ENCODE data around the gene VPS37D.
"Not testable (repeated sequence)": the region's sequence is repeated elsewhere in the genome, so short reads cannot be mapped to it uniquely, and the experiment has no call there.

The VPS37D gene

DNA sequence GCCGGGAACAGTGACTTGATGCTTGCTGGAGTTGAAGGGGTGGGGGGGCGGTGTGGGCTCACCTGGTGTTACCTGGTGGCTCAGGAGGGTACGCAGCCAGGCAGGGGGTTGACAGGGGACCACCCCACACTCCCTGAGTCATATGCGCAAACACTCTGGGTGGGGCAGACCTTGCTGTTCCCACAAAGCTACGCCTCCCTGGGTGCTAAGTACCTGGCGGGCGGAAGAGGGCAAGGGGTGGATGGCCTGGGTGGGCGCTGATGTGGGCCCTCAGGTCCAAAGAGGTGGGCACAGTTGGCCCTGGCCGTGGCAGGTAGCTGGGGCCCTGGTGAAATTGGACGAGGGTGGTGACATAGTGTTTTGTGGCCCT is 37.9 kb downstream of the VPS37D start:
- no peak for DNase-seq (ENCODE audit: low read depth, low spot score)

DNA sequence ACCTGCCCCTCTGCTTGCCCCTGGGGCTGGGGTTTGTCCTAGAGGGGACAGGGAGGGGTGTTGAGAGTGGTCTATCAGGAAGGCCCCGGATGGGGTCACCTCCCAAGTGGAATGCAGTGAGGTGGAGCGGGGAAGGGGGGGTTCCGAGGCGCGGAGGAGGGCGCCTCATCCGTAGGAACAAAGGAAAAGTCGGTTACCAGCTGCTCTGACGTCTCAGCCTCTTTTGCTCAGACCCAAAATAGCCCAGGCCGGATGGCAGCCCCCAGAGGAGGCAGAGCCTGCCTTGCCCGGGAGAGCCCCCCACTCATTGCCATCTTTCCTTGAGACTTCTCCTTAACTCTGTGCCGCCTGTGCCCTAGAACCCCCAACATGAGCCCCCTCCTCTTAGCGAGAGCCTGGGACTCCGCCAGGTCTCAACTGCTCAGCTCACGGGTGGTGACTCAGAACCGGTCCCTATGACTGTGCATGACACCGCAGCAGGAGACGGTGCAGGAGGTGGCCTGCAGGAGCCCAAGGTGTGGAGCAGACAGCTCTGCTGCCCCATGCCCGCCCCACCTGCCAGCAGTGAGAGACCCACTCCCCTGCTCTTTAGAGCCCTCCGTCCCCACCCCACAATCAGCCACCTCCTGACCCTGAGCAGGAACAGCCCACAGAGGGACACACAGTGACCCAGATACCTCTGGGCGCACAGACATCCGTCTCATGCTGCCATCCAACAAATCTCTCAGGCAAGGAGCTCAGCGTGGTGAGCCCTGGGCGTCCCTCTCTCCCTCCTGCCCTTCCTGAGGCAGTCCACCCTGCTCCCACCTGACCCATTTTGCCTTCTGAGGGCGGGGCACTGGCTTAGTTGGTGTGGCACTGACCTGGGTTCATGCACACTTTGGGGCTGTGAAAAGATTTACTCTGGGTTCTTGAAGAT is 38.8 kb downstream of the VPS37D start:
- no peak for DNase-seq (ENCODE audit: low read depth, low spot score)

DNA sequence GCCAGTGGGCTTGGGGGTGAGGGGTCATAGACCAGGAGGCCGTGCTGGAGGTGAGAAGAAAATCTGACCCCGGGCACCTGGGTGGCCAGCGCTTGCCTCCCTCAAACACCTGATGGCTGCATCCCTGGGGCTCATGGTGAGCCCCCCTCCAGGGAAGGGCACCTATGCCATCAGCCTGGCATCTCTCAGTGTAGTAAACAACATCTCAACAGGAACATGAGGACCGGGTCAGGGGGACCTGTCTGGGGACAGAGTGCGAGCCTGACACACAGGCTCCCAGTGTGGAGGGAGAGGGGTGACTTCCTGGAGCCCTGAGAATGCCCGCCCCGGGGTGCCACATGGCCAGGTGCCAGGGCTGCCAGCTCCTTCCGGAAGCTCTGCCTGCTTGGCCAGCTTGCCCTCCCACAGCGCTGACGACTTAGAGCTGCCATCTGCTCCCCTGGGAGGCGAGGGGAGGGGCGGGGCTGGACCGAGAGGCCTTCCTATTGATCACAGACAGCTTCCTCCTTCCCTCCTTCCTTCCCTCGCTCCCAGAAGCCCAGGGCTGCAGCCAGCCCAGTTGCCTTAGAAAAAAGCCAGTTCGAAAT is 39.5 kb downstream of the VPS37D start:
- DNase-seq (ENCODE audit: low read depth, low spot score), result no peak

DNA sequence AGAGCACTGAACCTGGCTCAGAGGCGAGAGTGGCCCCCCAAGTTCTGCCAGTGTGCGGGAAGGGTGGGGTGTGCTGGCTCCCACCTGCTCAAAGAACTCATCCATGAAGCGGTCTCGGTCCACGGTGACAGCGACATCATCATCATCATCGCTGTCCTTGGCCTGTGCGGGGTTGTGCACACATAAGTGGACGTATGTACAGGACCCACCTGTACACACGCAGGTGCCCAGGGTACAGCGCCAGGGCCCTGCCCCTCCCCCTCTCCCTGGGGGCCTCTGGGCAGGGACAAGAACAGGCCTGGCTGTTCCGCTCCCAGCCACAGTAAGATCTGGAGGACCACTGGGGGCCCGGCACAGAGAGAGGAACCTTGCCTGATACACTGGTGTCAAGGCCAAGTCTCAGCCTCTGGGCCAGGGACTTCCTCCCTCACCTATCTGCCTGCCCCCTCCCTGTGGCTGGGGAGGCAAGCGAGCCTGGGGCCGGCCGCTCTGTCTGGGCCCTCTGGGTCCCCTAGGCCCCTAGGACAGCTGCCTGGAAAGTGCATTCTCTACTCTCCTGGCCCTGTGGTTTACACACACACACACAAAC is 41.4 kb downstream of the VPS37D start:
- no peak for DNase-seq (ENCODE audit: low read depth, low spot score)

DNA sequence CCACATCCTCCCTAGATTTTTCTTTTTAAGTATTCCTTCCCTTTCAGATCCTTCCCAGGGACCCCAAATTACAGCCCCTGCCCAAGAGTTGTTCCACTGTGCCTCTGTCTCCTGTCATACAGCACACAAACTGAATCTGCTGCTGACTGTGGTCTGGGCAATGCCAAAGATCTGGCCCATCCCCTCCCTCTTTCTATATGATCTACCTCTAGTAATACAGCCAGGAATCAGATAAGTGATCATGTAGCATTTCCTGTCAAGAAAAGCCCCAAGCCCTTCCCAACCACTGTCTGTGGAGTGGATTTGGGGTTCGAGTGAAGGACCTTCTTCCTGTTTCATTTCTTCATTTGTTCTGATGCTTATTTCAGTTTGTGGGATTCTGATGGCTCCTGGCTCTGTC is 45.1 kb downstream of the VPS37D start:
- no peak for DNase-seq (ENCODE audit: low read depth, low spot score)

DNA sequence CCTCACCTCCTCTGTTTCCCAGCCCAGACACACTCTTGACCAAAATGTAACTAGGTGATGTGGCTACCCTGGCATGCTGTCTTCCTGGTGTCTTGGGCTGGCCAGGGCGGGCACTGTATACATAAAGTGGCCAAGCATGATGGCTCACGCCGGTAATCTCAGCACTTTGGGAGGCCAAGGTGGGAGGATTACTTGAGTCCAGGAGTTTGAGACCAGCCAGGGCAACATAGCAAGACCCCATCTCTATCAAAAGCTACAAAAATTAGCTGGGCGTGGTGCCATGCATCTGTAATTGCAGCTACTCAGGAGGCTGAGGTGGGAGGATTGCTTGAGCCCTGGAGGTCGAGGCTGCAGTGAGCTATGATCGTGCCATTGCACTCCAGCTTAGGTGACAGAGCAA is 45.7 kb downstream of the VPS37D start:
- DNase-seq (ENCODE audit: low read depth, low spot score), result not testable (repeated sequence)

DNA sequence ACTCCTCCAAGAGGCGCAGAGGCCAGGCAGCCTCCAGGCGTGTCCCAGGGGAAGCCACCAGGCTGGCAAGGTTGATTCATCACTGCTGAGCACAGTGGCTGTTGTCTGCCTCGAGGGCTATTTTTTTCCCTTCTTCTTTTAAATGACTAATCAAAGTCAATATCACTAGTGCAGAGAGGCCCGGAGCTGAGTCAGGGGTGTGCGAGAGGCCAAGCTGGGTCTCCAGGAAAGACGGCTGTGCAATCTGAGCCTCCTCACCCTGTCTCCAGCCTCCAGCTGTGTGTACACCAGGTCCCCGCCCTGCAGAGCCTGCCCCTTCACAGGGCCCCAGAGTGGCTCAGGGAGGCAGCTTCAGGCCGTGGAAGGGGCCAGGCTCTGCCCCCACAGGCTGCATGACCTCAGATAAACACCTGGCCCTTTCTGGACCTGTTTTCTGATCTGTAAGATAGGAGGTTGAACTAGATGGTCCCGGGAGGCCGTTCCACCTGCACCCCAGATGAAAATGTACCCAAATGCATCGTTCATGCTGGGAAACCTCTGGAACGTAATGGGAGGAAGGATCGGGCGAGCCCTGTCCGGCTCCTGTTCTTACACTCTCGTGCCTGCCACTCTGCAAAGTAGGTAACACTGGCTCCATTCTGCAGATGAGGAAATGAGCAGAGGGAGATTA is 48.2 kb downstream of the VPS37D start:
- DNase-seq (ENCODE audit: low read depth, low spot score), result peak; percentile 83

DNA sequence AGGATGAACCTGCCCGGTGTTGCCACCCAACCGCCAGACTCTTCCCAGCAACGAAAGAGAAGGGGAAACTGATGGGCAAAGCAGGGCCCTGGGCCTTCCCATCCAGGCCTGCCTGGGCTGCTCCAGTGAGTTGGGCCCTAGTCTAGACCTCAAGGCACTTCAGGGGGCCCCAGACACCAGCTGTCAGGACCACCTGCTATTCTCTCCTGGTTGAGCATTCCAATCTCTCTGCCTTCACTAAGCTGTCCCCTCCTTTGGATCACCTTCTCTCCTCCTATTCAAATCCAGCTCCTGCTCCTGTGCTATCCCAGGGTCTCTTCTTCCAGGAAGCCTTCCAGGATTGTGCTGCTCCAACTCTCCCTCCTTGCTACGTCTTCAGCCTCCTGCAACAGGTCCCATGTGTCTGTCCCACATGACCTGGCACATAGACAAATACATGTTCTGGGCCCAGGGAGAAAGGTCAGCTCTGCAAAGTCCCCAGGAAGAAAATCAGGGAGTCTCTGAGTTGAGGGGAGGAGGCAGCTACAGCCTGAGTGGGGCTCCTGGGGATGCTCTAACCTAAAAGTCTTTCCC is 48.8 kb downstream of the VPS37D start:
- DNase-seq (ENCODE audit: low read depth, low spot score), result no peak

DNA sequence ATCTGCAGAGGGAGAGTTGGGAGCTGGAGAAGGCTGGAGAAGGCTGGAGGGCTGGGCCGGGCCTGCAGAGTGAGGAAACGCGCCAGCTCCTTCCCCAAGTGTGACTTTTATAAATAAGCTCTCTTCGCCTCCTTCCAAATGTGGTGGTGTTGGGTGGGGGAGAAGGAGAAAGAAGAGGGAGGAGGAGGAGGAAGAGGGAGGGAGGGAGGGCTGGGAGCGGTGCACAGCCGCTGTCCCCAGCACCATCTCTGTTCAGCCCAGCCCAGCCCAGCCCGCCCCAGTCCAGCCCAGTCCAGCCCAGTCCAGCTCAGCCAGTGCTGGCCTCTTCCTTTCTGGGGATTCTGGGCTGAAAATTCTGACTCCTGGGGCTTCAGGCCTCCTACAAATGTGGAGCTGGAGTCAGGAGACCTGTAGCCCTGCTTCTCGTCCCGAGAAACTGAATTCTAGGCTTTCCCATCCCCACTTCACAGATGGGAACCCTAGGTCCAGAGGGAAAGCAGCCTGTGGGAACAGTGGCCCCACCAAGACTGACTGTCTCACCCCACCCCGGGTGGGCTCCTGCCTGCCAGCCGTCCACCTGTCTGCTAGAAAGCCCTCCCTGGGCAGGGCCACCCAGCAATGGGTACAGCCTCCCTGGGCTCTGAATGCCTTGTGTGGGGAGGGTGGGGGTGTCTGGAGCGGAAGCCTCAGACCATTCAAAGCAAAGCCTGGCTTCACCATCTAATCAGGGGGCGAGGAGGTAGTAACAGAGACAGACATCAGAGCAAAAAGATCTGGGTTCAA is 49.6 kb downstream of the VPS37D start:
- DNase-seq (ENCODE audit: low read depth, low spot score), result no peak

DNA sequence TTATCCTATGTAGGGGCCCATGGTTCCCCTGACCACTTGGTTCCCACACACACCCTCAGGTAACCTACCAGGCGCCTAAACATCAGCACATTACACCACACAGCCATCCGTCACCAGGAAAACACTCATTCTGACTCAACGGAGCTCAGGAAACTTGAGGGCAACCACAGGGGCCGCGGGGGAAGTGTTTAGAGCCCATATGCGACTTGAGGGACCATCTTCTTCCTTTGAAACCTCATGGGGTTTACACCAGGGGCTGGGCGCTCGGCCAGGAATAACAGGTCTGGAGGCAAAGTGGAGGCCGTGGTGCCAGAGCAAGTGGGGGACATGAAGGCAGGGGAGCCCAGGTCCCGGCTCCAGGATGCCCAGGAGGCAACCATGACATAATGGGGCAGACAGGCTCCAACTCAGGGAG is 50.4 kb downstream of the VPS37D start:
- no peak for DNase-seq (ENCODE audit: low read depth, low spot score)

DNA sequence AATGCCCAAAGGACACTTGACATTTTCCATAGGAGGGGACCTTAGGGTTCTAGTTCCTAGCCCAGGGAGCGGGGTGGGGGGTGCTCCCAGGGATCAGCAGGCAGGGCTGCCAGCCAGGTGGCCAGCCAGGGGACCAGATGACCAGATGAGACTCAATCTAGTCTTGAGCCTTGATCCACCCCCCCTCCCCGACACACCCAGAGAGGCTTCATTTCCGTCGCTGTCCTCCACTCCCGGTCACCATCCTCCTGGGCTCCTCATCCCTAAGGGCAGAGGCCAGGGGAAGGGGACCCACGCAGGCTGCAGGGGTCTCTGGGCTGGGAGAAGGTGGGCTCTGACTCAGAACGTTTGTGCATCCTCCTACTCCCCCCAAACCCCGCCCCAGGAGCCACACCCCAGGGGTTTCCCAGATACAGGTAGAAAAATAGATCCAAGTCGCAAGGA is 50.8 kb downstream of the VPS37D start:
- no peak for DNase-seq (ENCODE audit: low read depth, low spot score)

DNA sequence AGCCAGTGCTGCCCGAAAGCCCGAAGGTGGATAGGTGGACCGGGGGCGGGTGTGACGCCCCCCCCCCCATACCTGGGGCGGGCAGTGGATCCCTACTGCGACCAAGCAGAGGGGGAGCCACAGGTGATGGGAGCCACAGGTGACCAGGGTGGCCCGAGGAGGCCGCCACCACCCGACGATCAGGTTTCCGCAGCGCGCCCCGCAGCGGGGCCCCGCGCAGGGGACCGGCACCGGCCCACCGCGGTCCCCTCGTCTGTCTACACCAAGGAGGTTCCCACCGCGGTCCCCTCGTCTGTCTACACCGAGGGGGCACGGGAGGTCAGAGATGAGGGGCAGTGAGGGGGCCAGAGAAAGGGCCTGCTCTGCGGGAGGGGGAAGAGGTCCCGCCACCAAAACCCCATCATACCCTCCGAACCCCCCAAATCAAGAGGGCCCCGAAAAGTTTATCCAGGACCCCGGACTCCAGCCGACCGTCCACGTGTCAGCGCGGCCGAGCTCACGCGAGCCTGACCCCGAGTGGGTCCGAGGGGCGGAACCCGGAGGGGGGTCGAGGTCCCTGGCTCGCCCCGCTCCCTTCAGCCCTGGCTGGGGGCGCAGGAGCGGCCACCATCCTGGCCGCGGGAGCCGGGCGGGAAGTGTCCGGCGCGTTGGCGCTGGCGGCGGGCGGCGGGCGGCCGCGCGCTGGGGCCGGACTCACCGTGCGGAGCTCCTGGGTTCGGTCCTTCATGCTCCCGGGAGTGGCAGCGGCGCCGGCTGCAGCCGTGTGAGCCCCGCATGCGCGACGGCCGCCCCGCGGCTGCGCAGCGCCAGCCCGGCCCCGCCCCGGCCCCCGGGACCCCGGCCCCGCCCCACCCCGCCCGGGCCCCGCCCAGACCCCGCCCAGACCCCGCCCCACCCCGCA is 51.5 kb downstream of the VPS37D start, which contains the start of gene STX1A:
STX1A (minus strand) TSS at position 765 of the 901 bp plus-strand sequence; CDS start at position 727, 38 bp downstream.
- DNase-seq (ENCODE audit: low read depth, low spot score), result no peak

DNA sequence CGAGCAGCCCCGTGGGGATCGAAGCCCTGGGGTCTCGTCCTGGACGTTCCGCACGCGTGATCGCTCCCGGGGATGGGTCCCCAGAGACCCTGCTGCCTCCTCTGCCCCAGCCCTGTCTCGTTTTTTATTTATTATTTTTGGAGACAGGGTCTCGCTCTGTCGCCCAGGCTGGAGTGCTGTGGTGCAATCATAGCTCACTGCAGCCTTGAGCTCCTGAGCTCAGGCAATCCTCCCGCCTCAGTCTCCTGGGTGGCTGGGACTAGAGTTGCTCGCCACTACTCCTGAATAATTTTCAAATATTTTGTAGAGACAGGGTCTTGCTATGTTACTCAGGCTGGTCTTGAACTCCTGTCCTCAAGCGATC is 52.2 kb downstream of the VPS37D start:
- no peak for DNase-seq (ENCODE audit: low read depth, low spot score)

DNA sequence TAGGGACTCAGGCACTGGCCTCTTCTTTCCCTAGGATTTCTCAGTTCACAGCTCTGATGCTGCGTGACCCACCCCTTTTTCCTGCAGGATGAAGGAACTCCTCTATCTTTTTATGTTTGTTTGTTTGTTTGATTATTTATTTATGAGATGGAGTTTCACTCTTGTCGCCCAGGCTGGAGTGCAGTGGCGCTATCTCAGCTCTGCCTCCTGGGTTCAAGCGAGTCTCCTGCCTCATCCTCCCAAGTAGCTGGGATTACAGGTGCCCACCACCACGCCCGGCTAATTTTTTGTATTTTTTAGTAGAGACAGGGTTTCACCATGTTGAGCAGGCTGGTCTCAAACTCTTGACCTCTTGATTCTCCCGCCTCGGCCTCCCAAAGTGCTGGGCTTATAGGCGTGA is 52.8 kb downstream of the VPS37D start:
- not testable (repeated sequence) for DNase-seq (ENCODE audit: low read depth, low spot score)

DNA sequence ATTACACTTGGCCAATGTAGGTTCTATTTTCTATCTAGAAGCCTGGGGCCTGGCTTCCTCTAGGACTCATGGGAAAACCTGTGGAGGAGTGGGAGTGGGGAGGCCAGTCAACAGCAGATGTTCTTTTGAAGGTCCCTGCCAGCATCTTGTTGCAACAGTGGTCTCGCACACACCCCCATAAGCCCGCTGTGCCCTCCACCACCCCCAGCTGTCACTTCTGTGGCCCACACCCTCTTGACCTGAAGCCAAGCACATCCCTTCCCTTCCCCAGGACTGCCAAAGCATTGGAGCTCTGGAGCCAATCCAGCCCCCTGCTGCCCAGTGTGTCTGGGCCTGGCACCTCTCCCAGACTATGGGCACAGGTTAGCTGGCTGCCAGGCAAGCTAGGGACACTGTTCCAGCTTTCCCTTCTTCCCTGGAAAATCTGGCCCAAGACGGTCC is 53.8 kb downstream of the VPS37D start:
- no peak for DNase-seq (ENCODE audit: low read depth, low spot score)

Measured in ELF-1 (cell line).